GM19239 (cell line): ENCODE measurements around the gene ARHGEF7.

Source experiments
- DNase-seq: peaks from one replicate; pipeline ENCODE4 v3.0.0; 2011; ENCODE audit warnings: low spot score; ENCODE audit not compliant: insufficient read length
- FAIRE-seq: peaks from 2 replicates; lab custom pipeline; 2011; peaks lifted over from hg19 to GRCh38; lab: Jason Lieb, UNC

ARHGEF7 gene

DNA sequence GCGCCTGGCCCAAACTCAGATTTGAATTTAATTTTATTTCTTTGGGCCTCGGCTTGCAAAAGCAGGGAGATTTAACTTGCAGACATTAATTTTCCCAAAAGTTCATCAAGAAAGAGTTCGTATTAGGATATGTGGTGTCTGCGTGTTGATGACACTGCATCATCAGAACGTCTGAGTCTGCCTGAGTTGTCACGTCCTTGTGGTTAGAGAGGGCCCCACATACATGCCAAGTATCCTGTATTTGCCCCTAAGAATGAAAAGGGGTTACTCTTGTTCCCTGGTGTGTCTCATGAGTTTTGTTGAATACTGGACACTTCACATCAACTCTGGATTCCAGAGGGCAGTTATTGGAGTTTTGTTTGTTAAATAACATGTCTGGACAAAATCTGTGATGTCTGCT lies 199.7 kb downstream of the ARHGEF7 start:
- FAIRE-seq (no peak), DNase-seq (no peak)

DNA sequence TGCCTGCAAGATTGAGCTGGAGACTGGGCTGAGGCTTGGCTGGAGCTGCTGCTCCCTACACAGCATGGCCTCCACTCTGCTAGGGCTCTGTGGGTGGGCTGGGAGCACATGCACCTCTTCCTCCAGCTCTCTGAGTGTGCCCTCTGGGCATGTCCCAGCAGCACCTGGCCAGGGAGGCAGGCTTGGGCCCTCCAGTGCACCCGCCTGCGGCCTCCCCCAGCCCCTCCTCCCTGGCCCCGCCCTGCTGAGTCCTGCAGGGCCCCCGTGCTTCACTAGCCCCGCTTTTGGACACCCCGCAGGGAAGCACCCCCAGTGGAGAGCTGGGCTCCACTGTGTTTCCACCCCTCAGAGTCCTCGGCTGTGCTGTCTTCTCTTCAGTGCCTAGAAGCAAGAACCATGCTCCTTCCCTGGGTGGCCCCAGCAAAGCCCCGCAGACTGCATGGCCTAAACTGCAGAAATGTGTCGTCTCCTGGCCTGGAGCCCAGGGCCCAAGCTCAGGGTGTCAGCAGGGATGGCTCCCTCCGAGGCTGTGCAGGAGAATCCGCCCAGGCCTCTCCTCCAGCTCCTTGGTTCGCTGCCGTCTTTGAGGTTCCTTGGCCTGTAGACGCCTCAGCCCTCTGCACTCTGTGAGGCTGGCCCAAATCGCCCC lies 200.4 kb downstream of the ARHGEF7 start:
- no peak for FAIRE-seq
- DNase-seq = no peak

DNA sequence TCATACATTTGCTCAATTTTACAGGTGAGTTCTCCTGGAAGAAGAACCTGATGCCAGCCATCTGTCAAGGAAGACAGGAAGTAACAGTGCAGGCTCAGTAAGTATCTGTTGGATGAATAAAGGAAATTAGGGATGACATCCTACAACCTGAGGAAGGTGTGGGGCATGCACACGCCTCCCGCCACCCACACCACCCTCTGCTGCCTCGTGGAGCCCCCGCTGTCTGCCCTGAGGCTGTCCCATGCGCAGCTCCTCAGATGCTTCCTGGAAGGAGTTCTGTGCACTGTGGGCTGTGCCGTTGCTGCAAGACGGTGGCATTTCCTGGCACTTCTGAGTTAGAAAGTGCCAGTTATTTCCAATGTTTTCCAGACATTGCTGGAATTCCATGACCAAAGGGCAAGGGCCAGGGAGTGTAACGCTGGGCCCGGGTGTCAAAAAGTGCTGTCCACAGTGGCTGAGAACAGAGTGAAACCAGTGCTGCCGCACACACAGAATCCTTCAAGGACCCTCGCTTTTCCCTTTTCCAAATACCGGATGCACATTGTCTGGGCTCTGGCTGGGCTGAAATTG lies 201.1 kb downstream of the ARHGEF7 start:
- FAIRE-seq (no peak), DNase-seq (no peak)

DNA sequence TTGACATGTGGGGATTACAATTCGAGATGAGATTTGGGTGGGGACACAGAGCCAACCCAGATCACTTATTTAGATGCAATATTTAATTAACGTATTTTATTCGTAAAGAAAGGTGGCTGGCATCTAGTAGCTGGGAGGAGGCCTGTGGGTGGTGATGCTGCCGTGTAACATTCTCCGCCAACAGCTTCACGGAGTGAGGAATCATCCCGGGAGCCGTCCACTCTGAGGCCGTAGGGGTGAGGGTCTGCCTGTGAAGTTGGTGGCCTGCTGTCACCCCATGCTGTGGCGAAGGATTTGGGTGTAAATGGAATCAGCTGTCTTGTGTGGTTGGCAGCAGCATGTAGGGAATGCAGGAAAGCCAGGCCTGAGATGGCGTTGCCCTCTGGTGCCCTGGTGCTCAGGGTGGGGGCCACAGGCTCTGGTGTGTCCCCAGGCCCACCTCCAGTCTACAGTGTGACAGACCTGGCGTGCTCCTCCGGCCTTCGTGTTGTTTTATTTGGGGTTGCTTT lies 202.0 kb downstream of the ARHGEF7 start:
- FAIRE-seq = no peak

DNA sequence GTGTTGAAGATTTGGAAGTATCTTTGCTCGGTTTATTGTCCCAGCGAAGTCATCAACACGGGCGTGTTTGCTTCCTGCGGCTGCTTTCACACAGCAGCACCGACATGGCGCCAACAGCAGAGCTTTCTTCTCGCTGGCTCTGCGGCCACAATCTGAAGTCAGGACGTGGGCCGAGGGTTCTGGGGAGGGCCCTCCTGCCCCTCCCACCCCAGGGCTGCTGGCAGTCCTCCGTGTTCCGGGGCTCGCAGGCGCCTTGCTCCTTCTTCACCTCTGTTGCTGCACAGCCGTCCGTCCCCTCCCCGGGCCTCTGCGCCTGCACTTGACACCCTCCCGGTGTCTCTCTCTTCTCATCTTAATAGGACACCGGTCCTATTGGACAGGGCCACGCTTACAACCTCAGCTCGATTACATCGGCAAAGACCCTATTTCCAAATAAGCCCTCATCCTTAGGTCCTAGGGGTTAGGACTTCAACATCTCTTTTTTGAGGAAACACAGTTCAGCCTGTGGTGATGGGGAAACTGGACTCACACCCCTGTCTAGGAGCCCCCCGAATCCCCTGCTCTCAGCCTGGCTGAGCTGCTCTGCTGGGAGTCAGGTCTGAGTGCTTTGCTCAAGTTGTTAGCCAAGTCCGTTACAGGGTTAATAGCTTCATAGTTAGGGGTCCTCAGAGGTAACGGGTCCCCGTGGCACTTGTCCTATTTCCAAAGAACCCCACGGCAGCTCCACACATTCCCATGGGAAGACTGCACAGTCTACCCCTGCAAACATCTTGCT lies 202.6 kb downstream of the ARHGEF7 start:
- DNase-seq (no peak), FAIRE-seq (no peak)

More for the DNA sequence above, 202.0 kb downstream of the ARHGEF7 start:
- DNase-seq = no peak

DNA sequence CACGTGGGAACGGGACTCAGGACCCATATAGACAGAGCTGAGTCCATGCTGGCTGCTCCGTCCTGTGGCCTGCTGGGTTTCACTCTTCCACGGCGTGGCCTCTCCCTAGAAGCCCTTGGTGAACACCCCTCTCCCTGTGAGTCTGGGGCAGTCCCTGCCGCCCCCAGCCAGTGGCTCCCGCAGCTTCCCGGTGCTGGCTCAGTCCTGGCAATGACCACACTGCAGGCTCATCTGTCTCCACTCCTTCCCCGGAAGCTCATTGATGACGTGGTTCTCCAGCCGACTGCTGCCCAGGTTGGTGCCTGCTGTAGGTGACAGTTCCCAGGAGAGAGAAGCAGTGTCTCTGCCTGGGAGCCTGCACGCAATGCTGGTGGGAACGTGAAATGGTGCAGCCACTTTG lies 203.3 kb downstream of the ARHGEF7 start:
- DNase-seq (no peak), FAIRE-seq (no peak)

DNA sequence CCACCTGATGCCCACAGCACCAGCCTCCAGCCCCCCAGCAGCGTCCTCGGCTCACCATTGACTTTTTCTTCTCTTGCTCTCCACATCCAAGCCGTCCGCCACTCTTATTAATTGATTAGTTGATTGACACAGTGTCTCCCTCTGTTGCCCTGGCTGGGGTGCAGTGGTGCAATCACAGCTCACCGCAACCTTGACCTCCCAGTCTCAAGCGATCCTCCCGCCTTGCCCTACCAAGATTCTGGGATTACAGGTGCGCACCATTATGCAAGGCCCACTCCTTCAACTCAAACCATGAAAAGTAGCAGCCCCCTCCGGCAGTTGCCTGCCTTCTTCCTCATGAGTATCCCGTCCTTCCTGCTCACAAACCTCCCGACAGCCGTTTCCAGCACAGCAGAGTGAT lies 204.4 kb downstream of the ARHGEF7 start:
- no peak for DNase-seq
- FAIRE-seq = no peak

DNA sequence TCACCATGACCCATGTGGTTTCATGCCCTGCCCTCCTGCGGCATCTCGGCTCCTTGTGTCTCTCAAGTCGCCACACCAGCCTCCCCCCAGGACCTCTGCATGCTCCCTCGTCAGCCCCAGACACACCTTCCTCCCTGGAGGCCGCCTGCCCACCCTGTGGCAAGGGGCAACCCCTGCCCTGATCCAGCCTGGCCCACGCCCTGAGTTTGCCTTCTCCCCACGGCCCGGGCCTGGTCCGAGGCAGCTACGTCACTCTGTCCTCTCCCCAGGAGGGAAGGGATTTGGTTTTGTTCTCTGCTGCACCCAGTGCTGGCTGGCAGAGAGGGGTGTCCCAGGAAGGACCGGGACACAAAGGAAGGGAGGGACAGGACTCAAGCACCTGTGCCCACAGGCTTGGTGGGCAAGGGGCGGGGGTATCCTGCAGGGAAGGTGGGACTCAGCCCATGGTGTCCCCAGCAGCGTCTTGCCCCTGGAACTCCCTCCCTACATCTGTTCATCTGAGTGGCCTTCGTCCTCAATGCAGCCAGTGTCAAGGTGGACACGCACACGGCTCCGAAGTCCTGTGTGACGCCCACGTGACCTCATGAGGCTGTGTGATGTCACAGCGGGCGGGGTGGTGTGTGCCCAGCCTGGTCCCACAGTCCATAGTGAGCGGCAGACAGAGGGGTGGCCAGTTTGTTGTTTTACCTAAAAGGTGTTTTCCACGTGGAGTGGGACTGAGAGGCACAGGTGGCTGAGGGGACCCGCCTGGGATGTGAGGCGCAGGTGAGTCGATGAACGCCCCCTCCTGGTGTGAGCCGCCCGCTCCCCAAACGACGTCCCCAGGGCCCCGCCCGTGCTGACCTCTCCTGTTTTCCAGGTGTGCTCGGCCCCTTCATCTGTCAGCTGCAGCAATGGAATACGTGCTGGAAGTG lies 205.1 kb downstream of the ARHGEF7 start, which contains the start of gene TEX29:
Gene TEX29, plus strand, starts transcription at position 645 of the 914 bp plus-strand sequence. Its CDS starts 249 bp downstream, at position 894.
- DNase-seq = no peak
- FAIRE-seq = no peak

DNA sequence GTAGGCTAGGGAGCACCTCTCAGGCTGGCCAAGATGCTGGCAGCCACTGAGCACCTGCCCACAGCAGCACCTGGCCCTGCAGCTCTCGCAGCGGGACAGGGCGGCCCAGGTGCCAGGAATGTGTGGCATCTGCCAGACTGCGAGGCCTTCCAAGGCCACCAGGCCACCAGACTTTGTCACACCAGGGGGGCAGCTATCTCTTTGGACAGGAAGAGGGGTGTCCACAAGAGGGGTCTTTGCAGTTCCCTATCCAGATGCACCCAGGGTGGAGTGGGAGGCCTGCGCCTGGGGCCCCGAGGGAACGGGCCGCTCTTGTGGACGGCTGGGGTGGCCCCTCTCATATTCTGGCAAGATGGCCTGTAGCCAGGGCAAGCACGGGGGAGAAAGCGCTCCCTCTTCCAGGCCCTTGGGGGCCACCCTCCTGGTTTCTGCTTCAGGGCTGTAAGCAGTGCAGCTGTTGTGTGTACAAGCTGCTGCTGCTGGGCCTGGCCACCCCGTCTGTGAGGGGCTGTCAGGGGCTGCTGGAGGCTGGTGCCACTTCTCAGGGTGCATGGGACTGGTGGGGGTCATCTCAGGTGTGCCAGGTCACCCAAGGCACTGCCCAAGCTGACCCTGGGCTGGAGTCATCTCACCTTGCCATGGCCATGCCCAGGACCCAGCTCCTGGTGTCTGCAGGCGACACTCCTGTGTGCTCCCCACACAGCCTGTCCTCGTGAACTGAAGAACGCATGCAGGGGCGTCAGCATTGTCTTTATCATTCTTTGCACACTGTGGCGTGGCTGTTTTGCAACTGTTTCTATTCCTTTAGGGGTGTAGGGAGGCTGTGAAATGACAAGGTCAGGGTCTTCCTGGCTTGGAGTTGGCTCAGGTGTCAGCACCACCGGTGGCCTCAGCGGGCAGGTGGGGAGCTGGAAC lies 207.1 kb downstream of the ARHGEF7 start:
- no peak for DNase-seq
- no peak for FAIRE-seq

DNA sequence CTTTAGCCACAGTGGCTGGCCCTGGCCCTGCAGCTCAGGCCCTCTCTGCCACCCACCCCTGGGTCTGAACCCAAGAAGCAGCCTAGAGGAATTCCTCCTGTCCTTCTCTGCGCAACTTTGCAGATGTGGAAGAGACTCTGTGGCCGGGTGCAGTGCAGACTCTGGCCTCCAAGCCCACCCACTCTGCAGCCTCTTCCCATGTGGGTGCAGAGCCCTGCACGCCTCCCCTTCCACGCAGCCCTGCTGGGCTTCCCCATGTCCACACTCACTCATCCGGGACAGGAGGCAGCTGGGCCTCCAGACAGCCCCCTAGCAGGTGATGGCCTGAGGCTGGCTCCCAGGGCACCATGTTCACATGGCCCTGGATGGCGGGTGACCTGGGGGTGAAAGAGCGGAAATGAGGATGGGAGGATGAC lies 207.8 kb downstream of the ARHGEF7 start:
- no peak for DNase-seq
- FAIRE-seq = no peak

DNA sequence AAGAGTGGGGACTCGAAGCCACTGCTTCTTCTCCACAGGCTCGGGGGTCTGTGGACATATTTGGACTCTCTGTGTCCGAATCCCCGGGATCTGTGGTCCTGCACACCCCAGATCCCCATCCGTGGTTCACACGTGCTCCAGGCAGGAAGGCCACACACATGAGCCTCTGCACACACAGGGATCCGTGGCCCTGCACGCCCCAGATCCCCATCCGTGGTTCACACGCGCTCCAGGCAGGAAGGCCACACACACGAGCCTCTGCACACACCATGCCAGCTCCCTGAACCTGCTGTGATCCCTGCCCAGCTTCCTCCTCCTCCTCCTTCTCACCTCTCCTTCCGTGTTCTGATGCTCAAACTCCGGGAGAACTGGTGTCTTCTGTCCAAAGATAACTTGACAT lies 208.4 kb downstream of the ARHGEF7 start:
- DNase-seq = no peak
- FAIRE-seq = no peak

DNA sequence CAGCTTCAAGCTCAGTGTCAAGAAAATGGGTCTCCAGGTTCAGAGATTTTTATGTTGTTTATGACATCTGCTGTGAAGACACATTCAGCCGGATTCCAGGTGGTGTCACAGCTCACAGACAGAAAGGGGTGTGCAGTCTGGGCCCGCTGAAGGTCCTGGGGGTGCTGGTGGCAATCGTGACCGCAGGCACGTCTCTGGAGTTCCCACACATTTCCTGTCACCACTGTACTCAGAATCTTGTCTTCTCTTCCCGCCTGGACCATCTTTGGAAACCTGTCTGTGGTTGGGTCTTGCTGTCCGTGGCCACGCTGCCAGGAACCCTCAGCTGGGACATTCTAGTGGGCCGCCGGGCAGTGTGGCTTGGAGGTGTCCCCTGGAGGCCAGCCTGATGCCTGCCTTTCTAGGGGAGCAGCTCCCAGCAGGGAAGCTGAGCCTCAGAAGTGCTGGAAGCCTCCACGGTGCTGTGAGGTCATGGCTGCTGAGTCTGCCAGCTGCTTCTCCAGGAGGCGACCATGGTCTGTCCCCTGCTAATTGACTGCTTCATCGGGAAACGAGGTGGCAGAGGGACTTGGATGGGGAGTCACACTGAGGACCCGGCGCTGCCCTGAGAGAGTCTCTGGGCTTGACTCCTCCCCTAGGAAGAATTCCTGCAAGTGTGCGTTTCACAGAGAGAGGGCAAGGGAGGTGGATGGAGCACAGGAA lies 209.0 kb downstream of the ARHGEF7 start:
- no peak for FAIRE-seq
- no peak for DNase-seq

DNA sequence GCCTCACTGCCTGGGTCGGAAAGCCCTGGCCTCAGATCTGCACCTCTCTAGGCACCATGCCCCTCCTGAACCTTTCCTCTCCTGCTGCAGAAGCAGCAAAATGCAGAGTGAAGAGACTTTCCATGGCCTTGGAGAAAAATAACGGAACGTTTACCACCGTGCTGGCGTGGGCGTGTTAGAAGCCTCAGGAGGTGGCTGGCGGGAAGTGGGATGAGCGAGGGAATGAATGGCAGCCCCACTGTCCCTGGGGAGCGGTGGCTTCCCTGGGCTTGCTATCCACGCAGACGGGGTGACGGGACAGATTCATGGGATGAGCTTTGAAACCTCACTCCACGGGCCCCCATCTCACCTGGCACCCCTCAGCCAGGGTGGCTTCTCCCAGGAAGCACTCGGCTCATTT lies 209.6 kb downstream of the ARHGEF7 start:
- FAIRE-seq = no peak
- DNase-seq = no peak

DNA sequence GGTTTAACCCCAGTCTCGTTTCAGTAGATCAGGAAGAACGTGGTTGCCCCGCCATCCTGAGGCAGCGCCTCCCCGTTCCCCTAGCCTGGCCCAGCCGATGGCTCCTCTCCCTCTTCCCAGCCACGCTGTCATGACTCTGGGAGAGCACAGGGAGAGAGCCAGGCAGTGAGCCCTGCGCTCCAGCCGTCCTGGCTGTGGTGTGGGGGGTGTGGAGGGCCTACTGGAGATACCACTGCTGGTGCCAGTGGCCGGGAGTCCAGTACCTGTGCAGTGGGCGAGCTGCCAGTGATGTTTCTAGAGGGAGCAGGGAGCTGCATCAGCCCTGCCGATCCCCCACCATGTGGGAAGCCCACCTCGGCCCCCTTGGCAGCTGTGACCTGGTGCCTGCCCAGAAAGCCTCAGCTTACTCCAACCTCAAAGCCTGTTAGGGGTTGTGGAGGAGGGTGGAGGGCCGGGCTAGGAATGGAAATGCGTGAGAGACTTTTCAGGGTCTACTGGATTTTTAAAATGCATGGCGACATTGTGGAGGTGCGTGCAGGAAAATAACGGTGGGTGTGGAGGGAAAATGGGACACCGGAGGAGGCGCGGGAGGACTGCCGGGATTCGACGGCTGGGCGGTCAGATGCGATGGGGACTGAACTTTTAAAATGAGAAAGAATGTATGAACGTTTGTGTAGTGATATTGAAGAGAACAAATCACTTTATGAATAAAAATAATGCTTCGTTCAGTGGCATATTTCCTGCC lies 210.2 kb downstream of the ARHGEF7 start:
- DNase-seq (no peak), FAIRE-seq (no peak)

DNA sequence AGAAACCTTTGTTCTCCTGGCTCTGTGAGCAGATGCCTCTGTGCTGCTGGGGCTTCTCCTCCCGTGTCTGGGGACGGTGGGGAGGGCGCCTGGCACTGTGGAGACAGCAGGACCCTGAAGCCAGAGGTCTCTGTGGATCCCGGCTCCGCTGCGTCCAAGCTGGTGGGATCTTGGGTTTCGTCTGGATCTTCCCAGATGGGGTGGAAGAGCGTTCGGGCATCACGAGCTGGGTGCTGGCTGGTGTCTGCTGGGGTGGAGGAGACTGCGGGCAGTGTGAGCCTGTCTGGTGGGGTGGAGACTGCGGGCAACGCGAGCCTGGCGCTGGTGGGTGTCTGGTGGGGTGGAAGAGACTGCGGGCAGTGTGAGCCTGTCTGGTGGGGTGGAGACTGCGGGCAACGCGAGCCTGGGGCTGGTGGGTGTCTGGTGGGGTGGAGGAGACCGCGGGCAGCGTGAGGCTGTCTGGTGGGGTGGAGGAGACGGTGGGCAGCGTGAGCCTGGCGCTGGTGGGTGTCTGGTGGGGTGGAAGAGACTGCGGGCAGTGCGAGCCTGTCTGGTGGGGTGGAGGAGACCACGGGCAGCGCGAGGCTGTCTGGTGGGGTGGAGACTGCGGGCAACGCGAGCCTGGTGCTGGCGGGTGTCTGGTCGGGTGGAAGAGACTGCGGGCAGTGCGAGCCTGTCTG lies 211.0 kb downstream of the ARHGEF7 start:
- FAIRE-seq (no peak), DNase-seq (no peak)

DNA sequence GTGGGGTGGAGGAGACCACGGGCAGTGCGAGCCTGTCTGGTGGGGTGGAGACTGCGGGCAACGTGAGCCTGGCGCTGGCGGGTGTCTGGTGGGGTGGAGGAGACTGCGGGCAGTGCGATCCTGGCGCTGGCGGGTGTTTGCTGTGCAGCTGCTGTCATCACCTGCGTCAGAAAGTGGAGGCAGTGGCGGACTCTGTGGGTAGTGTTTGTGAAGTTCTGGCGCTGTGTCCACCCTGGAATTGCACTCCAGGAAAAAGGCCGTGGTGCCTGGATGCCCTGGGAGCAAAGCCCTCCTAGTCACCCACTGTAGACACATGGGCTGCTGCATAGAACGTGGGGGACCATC lies 211.5 kb downstream of the ARHGEF7 start:
- FAIRE-seq = no peak

DNA sequence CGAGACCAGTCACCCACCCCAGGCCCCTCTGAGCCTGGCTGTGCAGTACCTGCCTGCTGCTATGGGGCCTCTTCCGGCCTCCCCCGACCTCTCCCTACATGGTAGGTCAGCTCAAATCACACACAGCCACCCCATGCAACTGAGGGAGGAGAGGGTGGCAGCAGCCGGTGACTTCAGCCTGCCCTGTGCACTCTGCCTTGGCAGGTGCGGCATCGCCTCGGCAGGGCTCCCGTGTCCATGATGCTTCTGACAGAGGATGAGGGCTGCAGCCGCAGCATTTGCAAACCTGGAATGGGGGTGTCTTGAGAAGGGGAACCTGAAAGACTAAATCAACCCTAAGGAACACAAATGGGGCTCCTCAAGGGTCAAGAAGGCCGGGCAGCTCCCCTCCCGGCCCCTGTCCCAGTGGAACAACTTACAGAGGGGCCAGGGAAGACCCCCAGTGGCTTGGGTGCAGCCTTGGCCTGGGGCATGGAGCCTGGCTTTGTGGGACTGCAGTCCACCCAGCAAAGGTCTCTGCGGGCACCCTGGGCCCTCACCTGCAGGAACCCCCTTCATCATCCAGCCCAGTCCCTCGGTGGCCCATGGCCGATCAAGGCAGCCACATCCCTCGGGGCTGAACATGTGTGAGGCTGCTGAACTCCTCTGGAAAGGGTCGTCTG lies 212.0 kb downstream of the ARHGEF7 start:
- DNase-seq (no peak), FAIRE-seq (no peak)

More for the DNA sequence above, 211.5 kb downstream of the ARHGEF7 start:
- DNase-seq = no peak
